ENCODE results near the gene RPS19BP1. TPM values are rescaled to one million over a fixed set of nuclear protein-coding genes. Genes with fewer than 3 reads are reported as not detected.

The RPS19BP1 gene
- total and polyA plus RNA-seq, 2 of the 8 experiments (the other 6 are each of a cell fraction or from before 2014, with no cell fraction given) = 77.9 to 97.9 TPM

GRCh38 chr22:39515266-39516050 lies 17.1 kb downstream of the RPS19BP1 start:
- Histone ChIP-seq H3K27ac (ENCODE audit: low read depth, low read length) (no peak overlapping the region), H3K4me3 (ENCODE audit: extremely low read depth in 1 of 4, insufficient read depth in 2 of 4, low read depth in 3 of 4, low read length in 4 of 4) (no peak overlapping the region), H2BK20ac (ENCODE audit: low read length) (no peak overlapping the region), H4K20me1 (replicated peaks in 1 of 2; ENCODE audit: control insufficient read depth in 1 of 2, insufficient read depth in 2 of 2, low read length in 2 of 2) (peaks cover 36 to 42% of the 10 kb centered on the region in 2 experiments), H4K5ac (ENCODE audit: insufficient read length, low read depth, low read length) (no peak overlapping the region), H3K23ac (ENCODE audit: insufficient read length) (no peak overlapping the region), H2BK15ac (ENCODE audit: low read length) (no peak overlapping the region), H3K79me1 (ENCODE audit: low read depth, low read length) (peaks cover 5% of the 10 kb centered on the region), H3K4ac (replicated peaks; ENCODE audit: insufficient read length, low read depth, low read length) (no peak overlapping the region), H3K27me3 (replicated peaks in 1 of 4; ENCODE audit: control insufficient read depth in 3 of 4, extremely low read depth in 1 of 4, insufficient read depth in 3 of 4, low read length in 3 of 4) (peaks cover 10 to 42% (median 37%) of the 10 kb centered on the region in 4 experiments), H3K4me1 (replicated peaks in 1 of 4; ENCODE audit: control insufficient read depth in 3 of 4, insufficient read depth in 4 of 4, low read length in 3 of 4) (peaks cover 0 to 3% (median 2%) of the 10 kb centered on the region in 4 experiments; a peak in 3 of 7 replicates), H3K18ac (ENCODE audit: extremely low read depth, low read length) (no peak overlapping the region), H3K9me3 (ENCODE audit: insufficient read depth in 2 of 2, low read depth in 1 of 2, low read length in 1 of 2) (no peaks in the 10 kb centered on the region), H3K14ac (ENCODE audit: insufficient read length) (no peak overlapping the region), H2BK12ac (ENCODE audit: low read depth, low read length) (no peak overlapping the region), H3K9ac (replicated peaks in 1 of 4; ENCODE audit: extremely low read depth in 1 of 4, low read depth in 3 of 4, low read length in 3 of 4) (no peak overlapping the region), H2BK120ac (replicated peaks; ENCODE audit: low read depth, low read length) (no peak overlapping the region), H2AK5ac (ENCODE audit: low read depth, low read length) (no peak overlapping the region), H3K23me2 (ENCODE audit: low read depth, low read length) (peaks cover 6% of the 10 kb centered on the region; the same call in 1 of the 2 replicates), H4K91ac (replicated peaks; ENCODE audit: insufficient read length, low read length) (no peak overlapping the region), H3K56ac (replicated peaks; ENCODE audit: insufficient read length, low read depth, low read length) (no peak overlapping the region), H3K79me2 (ENCODE audit: control insufficient read depth in 1 of 2, insufficient read depth in 2 of 2, low read length in 2 of 2) (peaks cover 0 to under 1% of the 10 kb centered on the region in 2 experiments; a peak in 1 of 4 replicates), H3K4me2 (ENCODE audit: insufficient read depth in 1 of 2, low read depth in 2 of 2, low read length in 2 of 2) (no peak overlapping the region), H2BK5ac (ENCODE audit: low read depth, low read length) (no peak overlapping the region), H3K36me3 (ENCODE audit: control insufficient read depth in 2 of 4, insufficient read depth in 4 of 4, low read length in 3 of 4) (peaks cover 20 to 42% (median 34%) of the 10 kb centered on the region in 4 experiments), H4K8ac (ENCODE audit: extremely low read depth, insufficient read depth, low read length) (no peak overlapping the region), H2AFZ (ENCODE audit: low read length) (no peak overlapping the region)
- TF ChIP-seq POU5F1 (IDR thresholded peaks at IDR 0.05; ENCODE audit: low read depth, low read length) (no peak), CEBPB (IDR thresholded peaks at IDR 0.05; ENCODE audit: low read depth, low read length) (no peak)
- CTCF ChIA-PET (ENCODE audit: partially characterized antibody) = interaction anchor here (0.8 to 10.1 kb wide), 23 partner anchors 12 to 469 kb away, joined by 3 to 278 read pairs (median 4); partner anchors contain the start of gene MIEF1
- 94% methylated on average over 12 of the region's 12 CpGs; no CpG with 5 or more reads in 1 of the 2 experiments for WGBS, 2 experiments (ENCODE audit: extremely low coverage in 1 of 2, insufficient coverage in 1 of 2, insufficient read length in 1 of 2, insufficient replicate concordance in 2 of 2, low coverage in 1 of 2, low lambda C conversion rate in 2 of 2, missing lambda C conversion rate in 1 of 2)
- POLR2A ChIA-PET (ENCODE audit: partially characterized antibody) = interaction anchor here (1.1 to 6.2 kb wide), 8 partner anchors 7 to 198 kb away, joined by 4 to 72 read pairs (median 10); partner anchors contain the start of genes MIEF1, RPL3 and RPS19BP1
- FAIRE-seq (no peak), DNase-seq (ENCODE audit: low read depth in 1 of 2, low spot score in 2 of 2) (no peak)
